Measurements from ENCODE around the gene ASTL.

Gene ASTL

DNA sequence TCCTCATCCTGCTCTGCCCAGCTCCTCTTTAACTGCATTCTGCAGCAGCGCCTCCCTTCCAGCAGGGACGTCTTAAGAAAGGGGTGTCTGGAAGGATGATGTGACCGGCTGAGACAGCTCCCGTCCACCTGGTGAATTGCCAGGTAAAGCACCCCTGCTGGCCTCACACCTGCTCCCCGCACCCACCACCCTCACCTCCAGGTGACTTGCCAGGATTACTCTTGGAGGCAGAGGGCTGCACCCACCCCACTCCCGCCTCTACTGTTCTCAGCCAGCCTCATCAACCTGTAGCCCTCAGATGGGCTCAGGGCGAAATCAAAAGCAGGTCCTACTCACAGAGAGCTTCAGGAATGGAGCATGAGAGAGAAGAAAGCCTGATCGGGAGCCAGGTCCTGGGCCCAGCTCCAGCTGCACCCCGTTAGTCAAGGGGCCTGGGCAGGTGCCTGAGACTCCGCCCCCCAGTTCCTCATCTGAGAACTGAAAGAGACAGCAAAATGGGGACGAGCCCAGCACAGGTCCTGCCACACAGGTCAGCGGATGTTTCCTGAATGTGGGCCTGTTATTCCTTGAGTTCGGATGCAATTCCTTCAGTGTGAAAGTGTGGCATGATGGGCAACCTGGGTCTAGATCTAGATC lies 27.6 kb downstream of the ASTL start:
- FAIRE-seq = no peak

GRCh38 chr2:96109931-96110511 lies 28.3 kb downstream of the ASTL start:
- FAIRE-seq = no peak

DNA sequence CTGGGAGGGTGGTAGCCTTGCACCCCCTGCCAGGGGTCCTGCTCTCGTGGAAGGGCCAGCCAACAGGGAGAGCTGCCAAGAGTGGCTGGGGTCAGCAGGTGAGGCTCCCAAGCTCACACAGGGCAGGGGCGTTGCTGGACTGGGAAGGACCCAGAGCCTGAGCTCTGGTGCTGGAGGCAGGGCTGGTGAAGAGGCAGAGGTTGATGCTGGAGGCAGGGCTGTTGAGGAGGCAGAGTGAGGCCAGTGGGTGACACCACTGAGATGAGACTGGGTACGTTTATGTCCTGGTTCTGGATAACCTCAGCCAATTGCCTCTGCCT lies 29.0 kb downstream of the ASTL start:
- FAIRE-seq = no peak

GRCh38 chr2:96108541-96109360 lies 29.6 kb downstream of the ASTL start:
- no peak for FAIRE-seq

DNA sequence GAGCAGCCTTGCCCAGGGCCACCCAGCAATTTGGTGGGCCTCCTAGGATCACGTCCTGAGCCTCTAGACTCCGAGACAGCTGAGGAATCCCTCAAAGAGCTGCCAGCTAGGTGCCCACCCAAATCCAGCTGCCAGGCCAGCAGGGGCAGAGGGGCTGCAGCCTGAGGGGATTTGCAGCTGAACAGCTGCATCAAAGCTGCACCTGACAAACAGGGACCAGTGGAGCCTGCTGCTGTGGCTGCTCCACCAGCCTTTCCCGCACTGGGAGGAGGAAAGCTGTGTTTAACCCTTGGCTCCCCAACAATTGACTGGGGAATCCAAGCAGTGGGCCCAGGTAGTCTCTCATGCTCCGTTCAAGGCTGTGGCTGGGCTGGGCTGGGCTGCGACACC lies 30.2 kb downstream of the ASTL start:
- no peak for FAIRE-seq

DNA sequence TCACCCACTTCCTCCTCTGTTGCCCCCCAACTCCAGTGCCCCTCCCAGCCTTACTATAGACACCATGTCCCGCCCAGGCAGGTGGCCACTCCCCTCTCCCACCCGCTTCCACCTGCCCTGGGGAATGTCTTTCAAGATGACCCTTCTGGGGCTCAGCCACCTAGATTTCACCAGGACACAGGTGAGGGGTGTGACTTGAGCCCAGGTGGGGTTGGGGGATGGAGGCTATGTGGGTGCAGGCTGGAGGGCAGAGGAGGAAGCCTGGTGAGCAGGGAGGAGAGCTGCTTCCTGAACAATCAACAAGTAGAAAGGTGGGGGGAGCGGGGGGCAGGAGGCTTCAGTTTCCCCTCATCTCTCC lies 30.6 kb downstream of the ASTL start:
- FAIRE-seq = no peak

GRCh38 chr2:96106991-96107707 lies 31.2 kb downstream of the ASTL start:
- FAIRE-seq = no peak

GRCh38 chr2:96105994-96106715 lies 32.1 kb downstream of the ASTL start:
- FAIRE-seq = no peak

DNA sequence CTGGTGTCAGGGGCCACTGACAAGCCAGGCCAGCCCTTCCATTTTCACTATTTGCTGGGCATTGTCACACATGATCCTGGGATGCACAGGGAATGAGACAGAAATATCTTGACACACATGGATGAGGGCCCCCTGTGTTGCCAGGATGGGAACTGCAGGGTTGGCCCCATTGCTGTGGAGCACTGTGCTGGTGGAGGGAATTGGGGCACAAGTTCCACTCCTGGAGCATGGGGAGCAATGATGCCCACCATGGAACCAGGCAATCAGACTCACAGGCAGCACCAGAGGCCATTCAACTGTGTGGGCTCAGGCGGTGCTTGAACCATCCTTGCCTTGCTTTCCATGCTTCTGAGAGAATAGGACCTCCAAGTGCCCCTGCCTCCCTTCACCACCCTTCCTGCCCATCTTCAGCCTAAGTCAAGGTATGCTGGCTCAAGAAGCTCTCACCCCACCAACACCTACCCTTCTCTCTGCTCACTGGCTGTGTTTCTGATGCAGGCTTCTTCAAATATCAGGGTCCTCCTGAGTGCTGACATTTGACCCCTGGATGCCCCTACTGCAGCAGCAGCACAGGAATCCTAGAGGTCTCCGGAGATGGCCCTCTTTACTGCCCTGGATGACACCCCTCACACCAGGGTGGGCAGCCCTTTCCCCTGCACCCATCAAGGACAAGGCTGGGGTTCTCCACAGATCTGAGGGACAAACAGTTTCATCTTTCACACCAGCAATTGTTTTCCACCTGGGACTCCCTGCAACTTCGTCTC lies 33.0 kb downstream of the ASTL start:
- FAIRE-seq = no peak

- FAIRE-seq = no peak
Measured at GRCh38 chr2:96104487-96104861, 33.8 kb downstream of the ASTL start.

DNA sequence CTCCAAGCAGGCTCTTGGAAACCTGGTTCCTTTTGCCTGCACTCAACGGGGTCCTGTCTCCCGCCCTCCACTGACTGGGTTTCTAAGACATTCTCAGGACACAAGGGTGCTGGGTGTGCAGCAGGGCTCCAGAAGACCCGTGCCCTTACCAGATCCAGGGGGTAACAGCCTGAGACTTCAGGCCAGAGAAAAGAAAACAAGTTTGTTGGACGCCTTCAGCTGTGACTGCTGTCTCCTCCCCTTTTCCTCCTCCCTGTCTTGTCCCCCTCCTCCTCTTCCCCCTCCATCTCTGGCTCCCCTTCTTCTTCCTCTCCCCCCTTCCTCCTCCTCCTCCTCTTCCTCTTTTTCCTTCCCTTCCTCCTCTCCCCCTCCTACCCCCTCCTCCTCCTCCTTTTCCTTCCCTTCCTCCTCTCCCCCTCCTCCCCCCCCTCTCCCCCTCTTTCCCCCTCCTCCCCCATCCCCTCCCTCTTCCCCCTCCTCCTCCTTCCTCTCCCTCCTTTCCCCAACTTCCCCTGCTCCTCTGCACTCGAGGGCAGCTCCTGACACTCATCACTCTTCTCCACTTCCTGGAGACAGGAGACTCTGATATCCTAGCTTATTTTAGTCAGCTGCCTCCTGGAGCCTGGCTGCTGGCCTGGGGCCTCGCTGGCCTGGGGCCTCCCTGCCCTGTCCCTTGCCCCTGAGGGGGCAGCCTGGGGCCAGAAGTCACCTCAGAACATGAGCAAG lies 34.4 kb downstream of the ASTL start:
- FAIRE-seq = no peak

DNA sequence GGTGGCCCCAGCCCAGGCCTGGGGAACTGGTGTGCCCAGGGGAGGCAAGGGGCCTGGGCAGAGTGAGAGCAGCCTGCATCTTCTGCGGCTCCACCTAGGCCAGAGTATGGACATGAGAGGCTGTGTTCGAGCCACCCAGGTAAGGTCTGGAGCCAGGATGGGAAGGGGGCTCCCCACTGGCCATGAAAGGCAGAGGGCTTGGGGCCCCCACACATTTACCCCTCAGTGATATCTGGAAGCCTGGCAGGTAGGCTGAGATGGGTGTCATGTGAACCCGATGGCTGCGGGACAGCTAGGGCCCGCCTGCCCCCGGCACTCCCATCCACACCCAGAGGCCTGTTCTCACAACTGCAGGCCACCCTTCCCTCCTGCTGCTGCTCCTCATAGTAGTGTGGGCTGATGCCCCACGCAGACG lies 35.1 kb downstream of the ASTL start:
- FAIRE-seq = no peak

DNA sequence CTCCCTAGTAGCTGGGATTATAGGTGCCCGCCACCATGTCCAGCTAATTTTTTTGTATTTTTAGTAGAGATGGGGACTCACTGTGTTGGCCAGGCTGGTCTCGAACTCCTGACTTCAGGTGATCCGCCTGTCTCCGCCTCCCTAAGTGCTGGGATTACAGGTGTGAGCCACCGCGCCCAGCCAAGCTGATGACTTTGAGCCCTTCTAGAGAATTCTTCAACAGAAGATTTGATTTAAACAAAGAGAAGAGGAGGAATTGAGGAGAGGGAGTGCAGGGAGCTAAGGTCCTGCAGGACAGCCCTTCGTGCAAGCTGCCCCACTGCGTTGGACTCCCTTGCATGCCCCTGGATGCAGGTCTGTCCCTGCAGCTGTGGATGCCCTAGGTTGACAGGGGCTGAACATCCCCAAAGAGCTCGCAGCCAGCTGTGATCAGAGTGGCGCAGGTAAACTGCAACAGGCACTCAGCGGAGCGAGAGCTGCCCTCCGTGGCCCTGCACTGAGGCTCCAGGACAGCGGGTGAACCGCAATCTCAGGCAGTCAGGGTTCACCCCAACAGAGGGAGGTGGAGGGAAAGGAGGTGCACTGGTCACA lies 35.6 kb downstream of the ASTL start:
- no peak for FAIRE-seq

DNA sequence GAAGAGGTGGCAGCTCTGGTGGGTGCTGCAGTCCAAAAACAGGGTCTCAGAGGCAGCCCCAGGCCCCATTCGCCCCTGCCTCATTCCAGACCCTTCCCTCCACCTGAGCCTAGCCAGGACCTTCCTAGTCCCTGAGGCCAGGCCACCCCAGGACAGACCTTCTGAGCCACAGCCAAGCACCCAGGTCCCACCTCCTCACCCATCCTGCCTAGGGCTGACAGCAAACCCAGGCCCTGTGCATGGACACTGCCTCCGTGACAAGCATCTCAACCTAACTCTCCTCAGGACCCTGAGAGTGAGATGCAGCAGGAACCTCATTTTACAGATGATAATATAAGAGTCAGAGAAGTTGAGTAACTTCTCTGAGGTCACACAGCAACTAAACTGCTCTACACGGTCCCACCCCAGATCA lies 37.4 kb downstream of the ASTL start:
- FAIRE-seq = no peak

DNA sequence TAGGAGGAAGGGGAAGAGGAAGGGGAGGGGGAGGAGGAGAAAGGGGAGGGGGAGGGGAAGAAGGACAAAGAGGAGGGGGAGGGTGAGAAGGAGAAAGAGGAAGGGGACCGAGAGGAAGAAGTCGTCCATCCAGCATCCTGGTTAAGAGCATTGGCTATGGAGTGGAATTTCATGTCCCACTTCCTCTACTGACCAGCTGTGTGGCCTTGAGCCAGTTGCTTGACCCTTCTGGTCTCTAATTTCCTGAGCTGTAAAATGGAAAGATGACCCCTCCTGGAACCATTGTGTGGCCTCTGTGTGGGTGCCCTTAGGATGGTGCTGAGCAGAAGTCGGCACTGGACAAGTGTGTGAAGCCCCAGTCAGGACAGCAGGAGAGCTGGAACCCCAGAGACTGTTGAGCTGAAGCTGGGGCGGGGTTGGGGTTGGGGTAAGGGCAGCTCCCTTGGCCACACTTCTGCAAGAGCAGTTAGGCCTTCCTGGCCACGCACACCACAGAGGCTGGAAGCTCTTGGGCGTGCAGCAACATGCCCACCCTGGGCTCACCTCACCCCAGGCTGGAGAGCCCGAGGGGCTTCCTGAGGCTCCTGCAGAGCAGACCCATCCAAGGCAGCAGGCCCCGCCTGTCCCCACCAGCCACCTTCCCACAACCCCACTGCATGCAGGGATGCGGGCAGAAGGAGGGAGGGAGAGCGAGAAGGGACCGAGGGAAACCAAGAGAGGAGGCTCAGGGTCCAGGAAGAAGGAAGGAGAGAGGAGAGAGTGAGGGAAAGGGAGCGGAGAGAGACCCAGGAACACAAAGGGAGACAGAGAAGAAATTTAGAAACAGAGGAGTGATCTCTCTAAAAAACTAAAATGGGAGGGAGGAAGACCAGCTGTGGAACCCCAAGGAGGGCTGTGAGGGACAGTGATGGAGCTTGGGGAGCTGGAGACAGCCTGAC lies 38.2 kb downstream of the ASTL start:
- FAIRE-seq = no peak

- FAIRE-seq = no peak
Measured at GRCh38 chr2:96098900-96099590, 39.3 kb downstream of the ASTL start.

DNA sequence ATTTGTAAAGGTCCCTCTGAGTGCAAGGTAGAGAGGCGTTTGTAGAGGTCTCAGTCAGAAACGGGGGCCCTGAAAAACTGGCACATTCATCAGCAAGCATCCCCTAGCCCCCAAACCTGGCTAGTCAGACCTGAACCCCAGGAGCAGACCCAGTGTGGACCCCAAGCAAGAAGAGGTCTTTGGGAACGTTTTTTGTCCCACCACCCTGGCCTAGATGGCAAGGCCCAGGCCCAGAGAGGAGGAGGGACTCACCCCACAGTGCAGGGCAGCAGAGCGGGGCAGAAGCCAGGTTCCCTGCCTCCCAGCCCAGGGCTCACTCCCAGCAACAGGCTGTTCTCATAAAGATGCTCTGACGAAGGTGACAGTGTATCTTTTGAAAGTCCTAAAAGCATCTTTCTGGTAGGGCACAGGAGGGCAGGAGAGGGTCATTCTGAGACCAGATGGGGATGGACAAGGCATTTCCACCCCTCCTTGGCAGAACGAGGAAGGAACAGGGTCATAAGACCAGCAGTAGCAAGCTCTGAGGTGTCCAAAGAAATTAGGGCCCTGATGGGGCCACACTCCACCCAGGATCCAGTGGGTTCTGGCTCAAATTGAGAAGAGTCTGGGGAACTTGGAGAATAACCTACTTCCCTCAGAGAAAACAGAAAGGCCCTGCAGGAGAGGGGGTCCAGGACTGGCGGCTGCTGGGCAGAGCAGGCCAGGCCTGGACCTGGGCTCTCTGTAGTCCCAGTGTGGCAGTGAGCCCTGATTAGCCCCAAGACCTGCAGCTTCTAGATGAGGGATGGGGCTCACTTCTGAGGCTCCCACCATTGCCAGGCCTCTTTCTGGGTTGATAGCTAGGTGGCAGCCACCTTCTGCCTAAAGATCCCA lies 40.1 kb downstream of the ASTL start:
- no peak for FAIRE-seq

DNA sequence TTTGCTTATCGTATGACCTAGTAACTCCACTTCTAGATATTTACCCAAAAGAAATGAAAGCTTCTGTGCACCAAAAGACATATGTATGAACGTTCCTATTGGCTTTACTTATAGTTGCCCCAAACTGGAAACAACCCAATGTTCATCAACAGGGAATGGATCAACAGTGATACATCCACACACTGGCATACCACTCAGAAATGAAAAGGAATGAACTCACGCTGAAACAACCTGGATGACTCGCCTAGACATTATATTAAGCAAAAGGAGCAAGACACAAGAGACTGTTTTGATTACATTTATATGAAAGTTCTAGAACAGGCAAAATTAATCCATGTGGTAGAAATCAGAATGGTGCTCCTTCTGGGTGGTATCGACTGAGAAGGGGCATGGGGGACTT lies 40.9 kb downstream of the ASTL start:
- FAIRE-seq = no peak

Data from islet of Langerhans (tissue), 1 donor.